ENCODE measurements around the gene GMPPB. TPM values are rescaled to one million over a fixed set of nuclear protein-coding genes. Genes with fewer than 3 reads are reported as not detected.

Gene GMPPB
- total and polyA plus RNA-seq, 8 donors: 14.4 to 81.7 (median 34.9) TPM

GRCh38 chr3:49732597-49732996 is 8.8 kb upstream of the GMPPB start:
- intact Hi-C loops (cut with DNase I; ENCODE audit: low total_unique reads): no loop called here
- H3K4me1 ChIP-seq: peaks cover 0 to 5% (median 0%) of the 10 kb centered on the region in 4 donors
- TF ChIP-seq POLR2A (IDR thresholded peaks at IDR 0.05): no peak
- no peak for TF ChIP-seq CTCF (IDR thresholded peaks at IDR 0.05)
- no peak for TF ChIP-seq EP300 (IDR thresholded peaks at IDR 0.05)
- no peak for TF ChIP-seq POLR2AphosphoS5 (IDR thresholded peaks at IDR 0.05)
- peaks cover 48 to 99% (median 94%) of the 10 kb centered on the region in 4 donors for H3K36me3 ChIP-seq
- no peak for DNase-seq
- no peak overlapping the region for H3K27ac ChIP-seq
- H3K4me3 ChIP-seq: no peak overlapping the region
- H3K27me3 ChIP-seq: no peaks in the 10 kb centered on the region
- H3K9me3 ChIP-seq: no peaks in the 10 kb centered on the region
- WGBS, 5 donors: 87 to 92% (median 89%) methylated on average over 10 to 11 of the region's 11 CpGs

GRCh38 chr3:49729966-49730609 is 6.3 kb upstream of the GMPPB start:
- 96 to 100% (median 98%) methylated on average over 4 of the region's 4 CpGs for WGBS, 5 donors
- H3K9me3 ChIP-seq: no peaks in the 10 kb centered on the region
- H3K27me3 ChIP-seq: no peaks in the 10 kb centered on the region
- TF ChIP-seq POLR2AphosphoS5 (IDR thresholded peaks at IDR 0.05): no peak
- no peak for TF ChIP-seq CTCF (IDR thresholded peaks at IDR 0.05)
- no peak for TF ChIP-seq EP300 (IDR thresholded peaks at IDR 0.05)
- TF ChIP-seq POLR2A (IDR thresholded peaks at IDR 0.05): no peak
- no peak overlapping the region for H3K4me3 ChIP-seq
- peaks cover 36 to 98% (median 93%) of the 10 kb centered on the region in 4 donors for H3K36me3 ChIP-seq
- H3K27ac ChIP-seq: no peak overlapping the region
- no peak for DNase-seq
- H3K4me1 ChIP-seq: peaks cover 6 to 24% (median 16%) of the 10 kb centered on the region in 4 donors
- intact Hi-C loops (cut with DNase I; ENCODE audit: low total_unique reads): no loop called here

- peaks cover 28 to 78% (median 73%) of the 10 kb centered on the region in 4 donors for H3K36me3 ChIP-seq
- no peak overlapping the region for H3K27ac ChIP-seq
- peaks cover 15 to 38% (median 31%) of the 10 kb centered on the region in 4 donors for H3K4me1 ChIP-seq
- WGBS, 5 donors: 93 to 97% (median 95%) methylated on average over 13 to 15 of the region's 15 CpGs
- no peaks in the 10 kb centered on the region for H3K27me3 ChIP-seq
- H3K4me3 ChIP-seq: no peak overlapping the region
- TF ChIP-seq POLR2A (IDR thresholded peaks at IDR 0.05) (no peak), CTCF (IDR thresholded peaks at IDR 0.05) (no peak), EP300 (IDR thresholded peaks at IDR 0.05) (no peak), POLR2AphosphoS5 (IDR thresholded peaks at IDR 0.05) (no peak)
- H3K9me3 ChIP-seq: no peaks in the 10 kb centered on the region
- DNase-seq: no peak
- intact Hi-C loops (cut with DNase I; ENCODE audit: low total_unique reads): no loop called here
Measured at GRCh38 chr3:49727924-49728361, 4.2 kb upstream of the GMPPB start.

- intact Hi-C loops (cut with DNase I; ENCODE audit: low total_unique reads): no loop called here
- DNase-seq: no peak
- H3K27me3 ChIP-seq: no peaks in the 10 kb centered on the region
- H3K4me1 ChIP-seq: peaks cover 21 to 44% (median 37%) of the 10 kb centered on the region in 4 donors
- H3K9me3 ChIP-seq: no peaks in the 10 kb centered on the region
- WGBS, 5 donors: 87 to 92% (median 89%) methylated on average over 11 to 19 of the region's 19 CpGs
- H3K4me3 ChIP-seq: no peak overlapping the region
- TF ChIP-seq POLR2A (IDR thresholded peaks at IDR 0.05) (no peak), POLR2AphosphoS5 (IDR thresholded peaks at IDR 0.05) (no peak), EP300 (IDR thresholded peaks at IDR 0.05) (no peak), CTCF (IDR thresholded peaks at IDR 0.05) (no peak)
- H3K27ac ChIP-seq: no peak overlapping the region
- peaks cover 22 to 78% (median 71%) of the 10 kb centered on the region in 4 donors for H3K36me3 ChIP-seq
Measured at GRCh38 chr3:49727154-49727923, 3.6 kb upstream of the GMPPB start.

Measured in stomach (tissue), 9 donors.